ENCODE results near the gene MARS1.

MARS1 gene

DNA sequence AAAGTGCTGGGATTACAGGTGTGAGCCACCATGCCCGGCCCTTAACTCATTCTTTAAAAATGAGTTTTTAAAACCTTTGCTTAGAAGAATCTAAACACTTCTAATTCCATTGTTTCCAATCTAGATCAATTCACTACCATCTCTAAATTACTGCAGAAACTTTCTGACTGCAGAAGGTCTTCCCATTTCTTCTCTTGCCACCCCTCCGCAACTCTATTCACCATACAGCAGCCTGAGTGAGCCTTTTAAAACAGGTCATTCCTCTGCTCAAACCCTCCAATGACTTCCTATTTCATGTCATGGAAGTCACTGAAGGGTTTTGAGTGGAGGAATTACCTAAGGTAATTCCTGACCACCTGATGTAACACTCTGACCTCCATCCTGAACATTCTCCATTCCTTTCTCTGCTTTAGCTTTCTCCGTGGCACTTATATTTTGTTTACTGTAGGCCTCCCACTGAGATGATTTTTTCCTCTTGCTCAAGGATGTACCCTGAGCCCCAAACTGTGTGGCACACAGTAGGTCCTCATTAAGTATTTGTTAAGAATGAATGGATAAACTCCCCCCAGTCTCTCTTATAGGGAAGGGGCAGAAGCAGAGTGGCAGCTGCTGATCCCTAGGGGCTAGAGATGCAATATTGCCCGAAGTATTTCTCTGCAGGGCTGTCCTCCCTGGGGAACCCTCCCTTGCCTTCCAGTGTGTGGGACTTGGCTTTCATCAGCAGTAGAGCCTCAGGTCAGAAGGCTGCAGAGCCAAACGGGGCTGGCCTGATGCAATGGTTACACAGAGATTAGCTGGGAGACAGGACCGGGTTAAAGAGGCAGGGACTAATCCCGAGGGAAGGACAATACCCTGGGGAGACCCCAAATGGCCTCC, 31.3 kb downstream of the MARS1 start:
- DNase-seq, result peak; percentile 55

DNA sequence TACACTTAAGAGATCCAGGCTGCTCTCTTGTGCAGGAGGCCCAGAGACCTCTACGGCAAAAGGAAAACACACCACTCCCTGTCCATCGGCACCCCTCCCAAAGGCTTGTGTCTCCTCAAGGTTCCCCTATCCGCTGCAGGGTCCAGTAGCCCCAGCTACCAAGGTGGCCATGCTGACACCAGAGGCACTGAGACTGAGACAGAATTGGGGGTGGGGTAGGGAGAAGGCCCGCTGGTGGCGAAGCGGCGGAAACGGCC, 31.9 kb downstream of the MARS1 start:
- peak; percentile 53 for DNase-seq

DNA sequence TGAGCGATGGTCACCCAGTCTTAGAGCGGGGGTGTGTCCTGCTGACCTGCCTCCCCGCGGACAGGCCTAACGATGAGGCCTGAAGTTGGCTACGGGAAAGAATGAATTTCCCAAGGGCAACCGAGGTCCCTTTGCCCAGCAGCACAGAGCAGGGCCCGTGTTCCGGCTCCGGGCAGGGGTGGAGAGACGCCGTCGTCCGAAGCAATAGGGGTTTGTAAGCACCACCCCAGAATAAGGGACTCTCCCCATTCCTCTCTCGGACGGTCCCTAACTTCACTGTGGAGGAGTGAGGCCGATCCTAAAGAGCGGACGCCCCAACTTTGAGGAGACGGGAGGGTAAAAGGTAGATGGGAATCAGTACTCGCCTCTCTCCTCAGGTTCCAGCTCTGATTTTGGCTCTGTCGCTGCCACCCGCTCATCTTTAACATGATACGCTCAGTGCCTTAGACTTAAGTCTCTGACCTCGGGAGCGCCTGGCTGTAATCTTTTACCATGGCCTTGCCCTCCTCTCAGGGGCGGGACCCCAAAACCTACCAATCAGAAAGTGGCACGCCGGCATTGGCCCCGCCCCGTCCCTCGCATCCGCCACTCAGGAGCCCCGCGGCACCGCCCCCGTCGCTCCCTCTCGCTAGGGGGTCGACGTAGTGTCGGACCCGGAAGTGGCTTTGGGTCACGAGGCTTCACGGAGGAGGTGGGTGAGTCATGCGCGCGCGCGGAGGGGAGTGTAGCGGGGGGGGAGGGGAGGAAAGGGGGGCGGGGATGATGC, 32.4 kb downstream of the MARS1 start, which contains the start of gene DDIT3:
DDIT3 (minus strand) TSS at position 462 of the 766 bp plus-strand sequence. CDS start 3,108 bp downstream, outside the sequence.
- peak; percentile 100 for DNase-seq

DNA sequence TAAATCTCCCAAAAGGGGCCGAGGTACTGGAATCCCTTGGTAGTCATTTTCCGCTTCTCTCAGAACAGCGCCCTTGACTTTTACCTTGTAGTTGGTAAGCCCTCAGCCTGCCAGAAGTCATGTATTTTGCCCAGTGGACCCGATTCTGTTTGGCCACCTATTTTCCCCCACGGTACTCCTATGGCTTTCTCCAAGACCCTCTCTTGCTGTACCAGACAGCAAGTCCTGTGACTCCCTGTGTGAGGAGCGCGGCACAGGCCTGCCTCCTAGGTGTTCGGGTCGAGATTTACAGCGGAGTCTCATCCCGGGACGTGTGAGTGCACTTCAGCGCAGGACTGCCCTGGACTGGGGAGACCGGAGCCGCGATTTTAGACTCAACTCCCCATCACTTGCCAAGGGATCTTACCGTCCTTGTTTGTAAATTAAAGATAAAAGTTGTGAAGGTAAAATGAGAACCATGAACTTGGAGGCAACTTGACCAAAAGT, 33.7 kb downstream of the MARS1 start:
- peak; percentile 49 for DNase-seq

DNA sequence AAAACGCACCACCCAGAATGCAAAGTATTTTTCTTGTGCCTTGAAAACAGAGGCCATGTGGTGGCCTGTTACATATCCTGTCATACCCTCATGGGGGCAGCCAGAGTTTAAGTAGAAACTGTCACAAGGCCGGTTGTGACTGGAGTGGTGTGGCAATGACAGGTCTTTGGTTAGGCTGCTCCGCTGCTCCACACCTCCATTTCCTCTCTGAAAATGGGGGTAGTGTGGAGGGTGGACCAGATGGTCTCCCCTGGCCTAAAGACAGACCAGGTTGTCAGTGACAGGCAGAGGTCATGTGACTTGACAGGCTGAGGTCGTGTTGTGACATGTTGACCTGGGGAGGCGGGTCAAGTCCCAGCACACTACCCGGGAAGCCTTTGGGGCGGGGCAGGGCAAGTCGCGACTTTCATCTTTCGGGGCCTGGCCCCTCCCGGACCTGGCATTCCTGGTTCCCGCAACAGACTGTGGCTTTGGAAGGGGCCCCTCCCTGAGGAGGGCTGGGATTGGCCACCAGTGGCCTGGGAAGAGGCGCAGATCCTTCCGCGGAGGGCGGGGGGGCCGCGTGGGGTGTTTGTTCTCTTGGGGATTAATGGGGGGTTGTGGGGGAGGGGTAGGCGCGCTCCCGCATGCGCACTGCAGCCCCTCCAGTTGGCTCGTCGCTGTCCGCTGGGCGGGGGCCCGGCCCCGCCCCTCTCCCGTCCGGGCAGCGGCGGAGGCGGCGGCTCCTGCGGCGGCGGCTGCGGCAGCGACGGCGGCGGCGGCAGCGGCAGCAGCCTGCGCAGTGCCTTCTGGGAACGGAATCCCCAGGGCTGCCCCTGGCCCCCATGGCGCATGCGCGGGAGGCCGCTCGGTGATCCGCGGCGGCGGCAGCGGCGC, 34.4 kb downstream of the MARS1 start, which contains the start of gene MBD6:
MBD6 (plus strand) TSS at position 814 of the 876 bp plus-strand sequence. CDS start 1,480 bp downstream, outside the sequence.
- DNase-seq, result peak; percentile 91

DNA sequence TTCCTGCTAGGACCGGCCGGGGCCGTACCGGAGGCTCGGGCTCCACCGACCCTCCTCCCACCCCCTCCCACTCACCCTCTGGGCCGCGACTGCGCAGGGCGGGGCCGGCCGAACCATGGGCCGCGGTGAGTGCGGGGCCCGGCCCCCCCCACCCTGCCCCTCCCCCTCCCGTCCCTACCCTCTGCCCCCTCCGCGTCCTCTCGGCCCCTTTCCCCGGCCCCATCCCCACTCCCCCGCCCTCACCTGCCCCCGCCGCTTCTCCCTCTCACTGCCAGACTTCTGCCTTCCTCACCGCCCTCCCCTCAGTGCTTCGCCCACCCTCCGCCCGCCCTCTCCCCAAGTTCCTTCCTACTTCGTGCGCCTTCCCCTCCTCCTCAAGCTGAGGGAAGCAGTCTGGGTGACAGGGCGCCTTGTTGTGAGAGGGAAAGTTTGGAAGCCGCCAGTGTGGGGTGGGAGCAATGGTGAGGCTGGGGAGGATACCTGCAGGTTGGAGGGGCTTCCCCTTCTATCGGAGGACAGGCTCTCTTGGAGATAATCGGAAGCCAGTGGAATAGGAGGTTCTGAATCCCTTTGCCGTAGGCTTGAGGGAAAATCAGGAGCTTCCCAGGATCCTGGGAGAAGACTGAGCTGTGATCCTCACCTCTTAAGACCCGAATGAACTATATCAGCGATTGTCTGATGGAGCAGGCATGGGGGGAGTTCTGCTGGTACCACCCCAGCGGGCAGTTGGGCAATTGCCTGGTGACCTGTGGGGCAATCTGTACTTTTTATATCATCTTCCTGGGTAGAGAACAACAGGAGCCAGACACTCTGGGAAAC, 35.2 kb downstream of the MARS1 start:
- peak; percentile 54 for DNase-seq

DNA sequence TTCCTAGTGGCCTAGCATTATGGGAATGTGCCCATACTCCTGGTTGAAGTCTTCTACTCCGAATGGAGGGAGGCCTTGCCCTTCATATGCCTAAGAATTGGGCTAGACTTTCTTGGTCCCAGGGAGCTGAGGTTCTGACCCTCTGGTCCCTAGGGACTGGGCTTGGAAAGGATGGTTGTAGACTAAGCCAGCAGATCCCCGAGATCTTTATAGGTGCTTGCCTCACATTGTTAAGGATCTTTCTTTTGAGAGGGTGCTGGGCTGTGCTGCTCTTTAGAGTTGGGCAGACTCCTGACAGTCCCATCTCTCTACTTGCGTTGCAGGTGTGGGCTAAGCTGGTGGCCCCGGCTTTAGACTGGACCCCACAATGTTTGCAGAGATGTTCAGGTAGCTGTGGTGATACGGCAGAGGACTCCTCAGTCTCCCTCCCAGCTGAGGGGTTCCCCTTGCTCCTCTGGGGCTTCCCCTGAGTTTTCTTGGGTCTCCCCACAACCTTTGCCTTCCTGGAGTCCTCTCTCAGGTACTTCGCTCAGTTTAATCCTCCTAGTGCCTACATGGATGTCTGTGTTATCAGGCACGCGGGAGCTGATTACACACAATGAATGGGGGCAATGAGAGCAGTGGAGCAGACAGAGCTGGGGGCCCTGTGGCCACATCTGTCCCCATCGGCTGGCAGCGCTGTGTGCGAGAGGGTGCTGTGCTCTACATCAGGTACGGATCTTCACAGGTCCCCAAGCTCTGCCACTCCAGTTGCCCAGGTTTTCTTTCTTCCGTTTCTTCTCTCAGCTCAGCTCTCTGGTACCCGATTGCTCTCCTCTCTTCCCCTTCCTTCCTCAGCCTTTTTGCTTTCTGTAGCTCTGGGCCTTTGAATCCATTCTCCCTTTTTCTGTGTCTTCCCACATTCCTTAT, 36.1 kb downstream of the MARS1 start:
- no peak for DNase-seq

DNA sequence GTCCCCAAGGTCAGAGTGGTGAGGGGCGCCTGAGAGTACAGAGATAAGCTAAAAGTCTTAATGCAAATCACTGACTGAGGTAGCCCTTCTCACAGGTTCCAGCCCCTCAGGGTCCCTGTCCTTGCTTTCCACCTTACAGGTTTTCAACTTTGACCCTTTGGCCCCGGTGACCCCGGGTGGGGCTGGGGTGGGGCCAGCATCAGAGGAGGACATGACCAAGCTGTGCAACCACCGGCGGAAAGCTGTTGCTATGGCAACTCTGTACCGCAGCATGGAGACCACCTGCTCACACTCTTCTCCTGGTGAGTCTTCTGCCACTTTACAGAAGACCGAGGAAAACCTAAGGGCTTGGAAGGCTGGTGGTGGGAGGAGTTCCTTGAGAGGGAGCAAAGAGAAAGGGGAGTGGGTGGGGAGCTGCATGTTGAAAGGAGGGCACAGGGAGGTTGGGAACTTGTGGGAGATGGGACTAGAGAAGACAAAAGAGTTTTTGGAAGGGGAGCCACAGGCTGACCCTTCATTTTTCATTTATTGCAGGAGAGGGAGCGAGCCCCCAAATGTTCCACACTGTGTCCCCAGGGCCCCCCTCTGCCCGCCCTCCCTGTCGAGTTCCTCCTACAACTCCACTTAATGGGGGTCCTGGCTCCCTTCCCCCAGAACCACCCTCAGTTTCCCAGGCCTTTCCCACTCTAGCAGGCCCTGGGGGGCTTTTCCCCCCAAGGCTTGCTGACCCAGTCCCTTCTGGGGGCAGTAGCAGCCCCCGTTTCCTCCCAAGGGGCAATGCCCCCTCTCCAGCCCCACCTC, 37.1 kb downstream of the MARS1 start:
- DNase-seq, result no peak

DNA sequence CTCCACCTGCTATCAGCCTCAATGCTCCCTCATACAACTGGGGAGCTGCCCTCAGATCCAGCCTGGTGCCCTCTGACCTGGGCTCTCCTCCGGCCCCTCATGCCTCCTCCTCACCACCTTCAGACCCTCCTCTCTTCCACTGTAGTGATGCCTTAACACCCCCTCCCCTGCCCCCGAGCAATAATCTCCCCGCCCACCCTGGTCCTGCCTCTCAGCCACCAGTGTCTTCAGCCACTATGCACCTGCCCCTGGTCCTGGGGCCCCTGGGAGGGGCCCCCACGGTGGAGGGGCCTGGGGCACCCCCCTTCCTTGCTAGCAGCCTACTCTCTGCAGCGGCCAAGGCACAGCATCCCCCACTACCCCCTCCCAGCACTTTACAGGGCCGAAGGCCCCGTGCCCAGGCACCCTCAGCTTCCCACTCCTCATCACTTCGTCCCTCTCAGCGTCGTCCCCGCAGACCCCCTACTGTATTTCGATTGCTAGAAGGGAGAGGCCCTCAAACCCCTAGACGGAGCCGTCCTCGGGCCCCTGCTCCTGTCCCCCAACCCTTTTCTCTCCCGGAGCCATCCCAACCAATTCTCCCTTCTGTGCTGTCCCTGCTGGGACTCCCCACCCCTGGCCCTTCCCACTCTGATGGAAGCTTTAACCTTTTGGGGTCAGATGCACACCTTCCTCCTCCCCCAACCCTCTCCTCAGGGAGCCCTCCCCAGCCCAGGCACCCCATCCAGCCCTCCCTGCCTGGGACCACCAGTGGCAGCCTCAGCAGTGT, 37.9 kb downstream of the MARS1 start:
- DNase-seq, result no peak

DNA sequence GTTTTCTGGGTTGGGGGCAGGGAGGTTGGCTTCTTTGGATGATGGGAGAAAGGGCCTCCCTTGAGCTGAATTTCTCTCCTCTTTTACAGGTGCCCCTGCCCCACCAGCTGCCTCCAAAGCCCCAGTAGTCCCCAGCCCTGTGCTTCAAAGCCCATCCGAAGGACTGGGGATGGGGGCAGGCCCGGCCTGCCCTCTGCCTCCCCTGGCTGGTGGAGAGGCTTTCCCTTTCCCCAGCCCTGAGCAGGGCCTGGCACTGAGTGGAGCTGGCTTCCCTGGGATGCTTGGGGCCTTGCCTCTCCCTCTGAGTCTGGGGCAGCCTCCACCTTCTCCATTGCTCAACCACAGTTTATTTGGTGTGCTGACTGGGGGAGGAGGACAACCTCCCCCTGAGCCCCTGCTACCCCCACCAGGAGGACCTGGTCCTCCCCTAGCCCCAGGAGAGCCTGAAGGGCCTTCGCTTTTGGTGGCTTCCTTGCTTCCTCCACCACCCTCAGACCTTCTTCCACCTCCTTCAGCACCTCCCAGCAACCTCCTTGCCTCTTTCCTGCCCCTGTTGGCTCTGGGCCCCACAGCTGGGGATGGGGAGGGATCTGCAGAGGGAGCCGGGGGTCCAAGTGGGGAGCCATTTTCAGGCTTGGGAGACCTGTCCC, 38.7 kb downstream of the MARS1 start:
- no peak for DNase-seq

DNA sequence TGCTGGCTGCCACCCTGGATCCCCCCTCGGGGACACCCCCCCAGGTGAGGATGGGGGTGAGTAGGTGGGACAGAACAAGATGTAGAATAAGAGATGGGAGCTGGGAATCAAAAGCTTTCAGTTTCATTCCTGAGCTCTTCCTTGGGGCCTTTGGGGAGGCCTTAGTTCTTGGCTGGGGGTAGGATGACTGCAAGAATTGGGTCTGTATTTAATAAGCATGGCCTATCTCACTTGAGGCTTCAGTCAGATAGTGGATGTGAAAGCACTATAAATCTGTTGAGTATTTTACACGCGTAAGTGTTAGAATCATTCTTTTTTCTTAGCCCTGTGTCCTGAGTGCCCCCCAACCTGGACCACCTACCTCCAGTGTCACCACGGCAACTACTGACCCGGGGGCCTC, 39.3 kb downstream of the MARS1 start:
- no peak for DNase-seq

DNA sequence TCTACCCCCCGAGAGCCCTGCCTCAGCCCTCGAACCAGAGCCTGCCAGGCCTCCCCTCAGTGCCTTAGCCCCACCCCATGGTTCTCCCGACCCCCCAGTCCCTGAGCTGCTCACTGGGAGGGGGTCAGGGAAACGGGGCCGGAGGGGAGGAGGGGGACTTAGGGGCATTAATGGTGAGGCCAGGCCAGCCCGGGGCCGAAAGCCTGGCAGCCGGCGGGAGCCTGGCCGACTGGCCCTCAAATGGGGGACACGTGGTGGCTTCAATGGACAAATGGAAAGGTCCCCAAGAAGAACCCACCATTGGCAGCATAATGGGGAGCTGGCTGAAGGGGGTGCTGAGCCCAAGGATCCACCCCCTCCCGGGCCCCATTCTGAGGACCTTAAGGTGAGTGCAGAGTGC, 40.3 kb downstream of the MARS1 start:
- no peak for DNase-seq

DNA sequence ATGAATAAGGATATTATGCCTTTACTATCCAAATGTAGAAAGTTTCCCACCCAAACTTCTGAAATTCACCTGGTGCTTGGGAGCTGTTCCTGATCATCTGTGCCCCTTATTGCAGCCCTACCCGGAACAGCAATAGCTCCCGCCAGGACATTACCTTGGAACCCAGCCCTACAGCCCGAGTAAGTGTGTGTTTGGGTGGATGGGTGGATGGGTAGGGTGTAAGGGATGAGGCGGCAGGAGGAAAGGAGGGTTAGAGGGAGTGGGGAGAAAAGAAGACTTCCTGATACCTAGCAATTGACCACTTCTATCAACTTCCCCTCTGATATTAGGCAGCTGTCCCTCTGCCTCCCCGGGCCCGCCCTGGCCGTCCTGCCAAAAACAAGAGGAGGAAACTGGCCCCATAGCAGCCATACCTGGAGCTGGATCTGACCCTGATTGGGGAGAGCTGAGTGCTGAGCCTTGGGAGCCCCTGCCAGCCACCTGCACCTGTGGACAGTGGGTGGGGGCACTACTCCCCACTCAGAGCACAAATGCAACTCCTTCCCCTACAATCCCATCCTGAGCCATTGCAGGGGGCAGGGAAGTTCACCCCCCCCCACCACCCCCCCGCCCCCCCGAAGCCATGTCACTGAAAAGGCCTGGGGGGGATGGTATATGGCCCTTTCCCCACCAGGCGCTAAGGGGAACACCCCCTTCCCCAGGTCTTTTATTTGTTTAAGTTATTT, 41.1 kb downstream of the MARS1 start:
- DNase-seq, result no peak

DNA sequence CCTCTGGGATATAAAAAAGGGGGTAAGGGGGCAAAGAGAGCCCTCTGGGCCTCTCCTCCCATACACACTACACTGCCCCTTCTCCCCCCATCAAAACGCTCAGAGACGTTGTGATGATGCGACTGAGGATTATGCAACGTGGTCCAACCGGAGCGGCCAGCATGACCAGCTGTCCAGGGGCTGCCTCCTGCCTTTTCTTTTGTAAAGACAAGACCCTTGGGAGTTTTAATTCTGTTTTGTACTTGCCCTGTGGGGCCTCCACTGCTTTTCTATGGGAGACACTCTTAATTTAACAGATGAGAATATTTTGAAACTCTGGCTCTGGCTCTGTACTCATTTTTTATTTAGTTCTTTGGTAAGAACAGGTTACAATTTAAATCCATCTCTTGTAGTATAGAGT, 42.0 kb downstream of the MARS1 start:
- DNase-seq, result no peak

DNA sequence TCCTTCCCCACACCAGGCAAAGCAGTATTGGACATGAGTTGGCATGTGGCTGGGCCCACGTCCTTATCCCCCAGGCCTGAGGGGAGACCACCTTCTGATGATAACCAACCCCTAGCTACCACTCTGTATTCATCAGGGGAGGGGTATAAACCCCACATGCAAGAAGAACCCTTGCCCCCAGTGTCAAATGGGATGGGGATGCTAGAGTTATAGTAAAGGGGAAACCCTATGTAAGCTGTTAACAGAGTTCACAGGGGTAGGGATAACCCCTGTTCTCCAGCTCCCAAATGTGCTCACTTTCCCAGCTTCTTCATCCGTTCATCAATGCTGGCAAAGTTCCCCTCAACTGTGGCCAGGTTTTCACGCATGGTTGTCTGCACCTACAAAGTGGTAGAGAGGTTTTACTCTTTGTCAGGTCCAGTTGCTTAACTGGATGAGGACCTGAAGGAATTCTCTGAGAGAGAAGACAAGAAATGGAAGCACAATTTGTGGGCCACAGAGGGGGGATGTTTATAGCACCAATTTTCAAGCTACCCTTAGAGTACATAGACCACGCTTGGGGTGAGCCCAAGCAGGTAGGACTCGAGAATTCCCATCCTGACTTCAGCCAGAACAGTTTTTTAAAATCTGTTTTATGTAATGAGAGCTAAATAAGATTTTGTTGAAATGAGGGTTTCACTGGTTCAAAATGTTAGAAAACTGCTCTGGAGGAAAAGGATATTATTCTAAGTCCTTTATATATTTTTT, 42.7 kb downstream of the MARS1 start:
- DNase-seq, result no peak

DNA sequence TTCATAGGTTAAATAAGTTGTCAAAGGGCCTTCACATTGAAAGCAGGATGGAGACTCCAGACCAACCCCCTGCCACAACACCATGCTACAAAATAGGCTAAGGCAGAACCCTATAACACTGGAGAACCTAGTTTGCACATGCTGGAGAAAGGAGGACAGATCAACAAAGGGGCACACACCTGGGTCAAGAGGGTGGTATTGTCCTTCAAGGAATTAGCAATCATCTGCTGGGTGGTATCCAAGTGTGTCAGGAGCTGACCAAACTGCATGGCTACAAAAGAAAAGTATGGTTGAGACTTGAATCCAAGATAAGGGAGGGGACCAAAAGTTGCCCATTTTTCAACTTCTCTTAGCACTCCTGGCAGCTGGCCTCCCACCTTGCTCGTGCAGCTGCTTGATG, 44.0 kb downstream of the MARS1 start:
- no peak for DNase-seq

DNA sequence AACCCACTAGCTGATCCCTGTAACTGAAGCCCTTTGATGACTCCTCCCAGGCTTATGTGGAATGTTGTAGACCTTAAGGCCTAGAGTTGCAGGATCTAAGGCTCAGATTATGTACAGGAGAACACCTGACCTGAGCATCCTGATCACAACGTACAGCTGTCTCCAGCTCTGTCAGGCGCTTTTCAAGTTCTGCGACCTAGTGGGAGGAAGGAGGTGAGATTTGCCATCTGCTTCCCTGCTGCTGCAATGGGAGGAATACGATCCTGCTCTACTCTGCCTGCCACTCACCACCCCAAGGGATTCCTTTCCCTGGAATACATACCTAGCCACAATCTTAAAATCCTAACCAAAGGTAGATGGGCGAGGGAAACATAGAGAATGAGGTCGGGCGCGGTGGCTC, 45.2 kb downstream of the MARS1 start:
- no peak for DNase-seq
